IMR-90 (cell line): Measurements from ENCODE around the gene MOB3A. TPM values are rescaled to one million over a fixed set of nuclear protein-coding genes. Genes with fewer than 3 reads are reported as not detected.
A peak's percentile ranks its signal among the peaks of the same experiment; 100 is the strongest.

ENCODE experiments used
- ATAC-seq: fragments of 200-7000 bp; cut with Tn5 transposase; 2 replicates; pipeline ENCODE4 v1.9.1; 2020; ENCODE audit warnings: low read depth, mild to moderate bottlenecking, moderate library complexity
- BruUV-seq: library from RNA; stranded (reverse); fragments of 400-500 nt; replicated peaks from 2 replicates; lab custom pipeline; 2021; lab: Mats Ljungman, UMichigan
- CTCF ChIA-PET: fragments of 300-600 bp; formaldehyde crosslinking; extraction: SDS; loops from one replicate; lab custom pipeline; 2021; ENCODE audit warnings: antibody characterized with exemption; lab: Yijun Ruan, JAX
- POLR2A ChIA-PET: fragments of 300-600 bp; sonication (Branson Sonifier 250); formaldehyde crosslinking; loops from one replicate; lab custom pipeline; 2022; ENCODE audit warnings: antibody characterized with exemption; ENCODE audit not compliant: unreplicated experiment; lab: Charles Lee
- DNase-seq: peaks from one replicate; pipeline ENCODE4 v3.0.0; 2013
- H2AFZ ChIP-seq: replicated peaks from 2 replicates; pipeline ENCODE3; 2013; ENCODE audit warnings: low read length, mild to moderate bottlenecking; ENCODE audit not compliant: poor library complexity
- H2AK5ac ChIP-seq: 2 replicates; pipeline ENCODE4 v1.6.1; 2013; ENCODE audit warnings: low read depth, low read length, inconsistent platforms
- H2AK9ac ChIP-seq: replicated peaks from 2 replicates; pipeline ENCODE3; 2013; ENCODE audit warnings: mild to moderate bottlenecking, low read depth, low read length, moderate library complexity; ENCODE audit not compliant: poor library complexity
- H2BK120ac ChIP-seq: 2 replicates; pipeline ENCODE4 v1.6.1; 2013; ENCODE audit warnings: low read depth, low read length, inconsistent platforms
- H2BK15ac ChIP-seq: 3 replicates; pipeline ENCODE4 v1.6.1; 2013; ENCODE audit warnings: low read depth, low read length, inconsistent platforms
- H2BK20ac ChIP-seq: 2 replicates; pipeline ENCODE4 v1.6.1; 2013; ENCODE audit warnings: low read depth, mild to moderate bottlenecking, inconsistent platforms, low read length, moderate library complexity
- H2BK5ac ChIP-seq: 2 replicates; pipeline ENCODE4 v1.6.1; 2013; ENCODE audit warnings: mild to moderate bottlenecking, low read depth, low read length, inconsistent platforms; ENCODE audit not compliant: poor library complexity, severe bottlenecking
- H3K14ac ChIP-seq: replicated peaks from 2 replicates; pipeline ENCODE4 v1.6.1; 2013; ENCODE audit warnings: low read depth, low read length, inconsistent platforms
- H3K18ac ChIP-seq: 2 replicates; pipeline ENCODE4 v1.6.1; 2013; ENCODE audit warnings: low read depth, low read length, control low read depth
- H3K23ac ChIP-seq: 2 replicates; pipeline ENCODE4 v1.6.1; 2013; ENCODE audit warnings: low read depth, low read length, inconsistent platforms
- H3K27ac ChIP-seq: 2 replicates; pipeline ENCODE4 v1.5.1; 2013; ENCODE audit warnings: mild to moderate bottlenecking, control low read depth, low read length; ENCODE audit not compliant: insufficient read depth
- H3K27me3 ChIP-seq: 2 replicates; pipeline ENCODE4 v1.6.1; 2013; ENCODE audit warnings: low read length; ENCODE audit not compliant: control insufficient read depth, insufficient read depth
- H3K36me3 ChIP-seq: 2 replicates; pipeline ENCODE4 v1.6.1; 2013; ENCODE audit warnings: low read length, mixed read lengths; ENCODE audit not compliant: control insufficient read depth, insufficient read depth
- H3K4ac ChIP-seq: 2 replicates; pipeline ENCODE4 v1.6.1; 2013; ENCODE audit warnings: low read depth, low read length, inconsistent platforms
- H3K4me1 ChIP-seq: 2 replicates; pipeline ENCODE4 v1.6.1; 2013; ENCODE audit warnings: low read length, mixed read lengths; ENCODE audit not compliant: control insufficient read depth, insufficient read depth
- H3K4me2 ChIP-seq: 2 replicates; pipeline ENCODE4 v1.6.1; 2013; ENCODE audit warnings: low read depth, mild to moderate bottlenecking, control low read depth, low read length, moderate library complexity
- H3K4me3 ChIP-seq: 2 replicates; pipeline ENCODE4 v1.5.1; 2013; ENCODE audit warnings: low read depth, mild to moderate bottlenecking, control low read depth, low read length, moderate library complexity; ENCODE audit not compliant: insufficient read depth
- H3K56ac ChIP-seq: 2 replicates; pipeline ENCODE4 v1.6.1; 2013; ENCODE audit warnings: low read length, inconsistent platforms; ENCODE audit not compliant: insufficient read depth; ENCODE audit errors: extremely low read depth
- H3K79me1 ChIP-seq, 2 experiments: 2 replicates each; pipeline ENCODE4 v1.6.1; 2013; ENCODE audit warnings: low read length in 2 of 2, inconsistent platforms in 1 of 2, low read depth in 1 of 2
- H3K9ac ChIP-seq: 2 replicates; pipeline ENCODE4 v1.6.1; 2013; ENCODE audit warnings: low read depth, low read length, control low read depth
- H3K9me1 ChIP-seq: 2 replicates; pipeline ENCODE4 v1.6.1; 2013; ENCODE audit warnings: low read length, inconsistent platforms; ENCODE audit not compliant: insufficient read depth
- H3K9me3 ChIP-seq: 2 replicates; pipeline ENCODE4 v1.6.1; 2013; ENCODE audit warnings: low read length; ENCODE audit not compliant: control insufficient read depth, insufficient read depth
- H4K20me1 ChIP-seq: 2 replicates; pipeline ENCODE4 v1.6.1; 2013; ENCODE audit warnings: low read length, inconsistent platforms; ENCODE audit not compliant: insufficient read depth
- H4K5ac ChIP-seq: 2 replicates; pipeline ENCODE4 v1.6.1; 2013; ENCODE audit warnings: mild to moderate bottlenecking, low read depth, low read length, control low read depth
- H4K8ac ChIP-seq, 2 experiments: 2 replicates each; pipeline ENCODE4 v1.6.1; 2013; ENCODE audit warnings: low read depth in 2 of 2, low read length in 2 of 2, control low read depth in 1 of 2, inconsistent platforms in 1 of 2
- H4K91ac ChIP-seq: 2 replicates; pipeline ENCODE4 v1.6.1; 2013; ENCODE audit warnings: low read depth, low read length, inconsistent platforms; ENCODE audit not compliant: insufficient read depth
- BHLHE40 ChIP-seq: fragments of 150-350 bp; IDR thresholded peaks from 2 replicates; pipeline ENCODE4 v1.6.1; 2016; ENCODE audit warnings: mild to moderate bottlenecking, low read depth, low read length
- CEBPB ChIP-seq: IDR thresholded peaks from 2 replicates; pipeline ENCODE4 v1.6.1; 2012; ENCODE audit warnings: low read depth, low read length, improper control_type of control experiment
- CHD1 ChIP-seq: IDR thresholded peaks from 2 replicates; pipeline ENCODE4 v1.6.1; 2012; ENCODE audit warnings: low read depth, low read length, improper control_type of control experiment
- FOS ChIP-seq: fragments of 150-350 bp; IDR thresholded peaks from 2 replicates; pipeline ENCODE4 v1.6.1; 2016; ENCODE audit warnings: low read depth, low read length
- MAFK ChIP-seq: IDR thresholded peaks from 2 replicates; pipeline ENCODE4 v1.6.1; 2012; ENCODE audit warnings: low read depth, low read length, improper control_type of control experiment
- MAZ ChIP-seq: IDR thresholded peaks from 2 replicates; pipeline ENCODE4 v1.6.1; 2012; ENCODE audit warnings: low read depth, mild to moderate bottlenecking, low read length, improper control_type of control experiment, moderate library complexity, borderline replicate concordance
- MXI1 ChIP-seq: IDR thresholded peaks from 2 replicates; pipeline ENCODE4 v1.6.1; 2012; ENCODE audit warnings: low read depth, mild to moderate bottlenecking, low read length, moderate library complexity, borderline replicate concordance
- NFE2L2 ChIP-seq: fragments of 150-350 bp; IDR thresholded peaks from 2 replicates; pipeline ENCODE4 v1.6.1; 2016; ENCODE audit warnings: low read depth, mild to moderate bottlenecking, low read length
- POLR2A ChIP-seq: IDR thresholded peaks from 2 replicates; pipeline ENCODE4 v1.6.1; 2012; ENCODE audit warnings: mild to moderate bottlenecking, low read depth, low read length
- RAD21 ChIP-seq: IDR thresholded peaks from 2 replicates; pipeline ENCODE4 v1.6.1; 2012; ENCODE audit warnings: low read length, improper control_type of control experiment
- RCOR1 ChIP-seq: IDR thresholded peaks from 2 replicates; pipeline ENCODE4 v1.6.1; 2012; ENCODE audit warnings: mild to moderate bottlenecking, low read length, improper control_type of control experiment; ENCODE audit not compliant: insufficient replicate concordance
- RFX5 ChIP-seq: IDR thresholded peaks from 2 replicates; pipeline ENCODE4 v1.8.0; 2012; ENCODE audit warnings: low read depth, mild to moderate bottlenecking, low read length, moderate library complexity
- WGBS, 2 experiments: methylation state at CpG; one replicate each; pipeline versions ENCODE4 v1.1.5 to v1.1.7; 2013; ENCODE audit warnings: missing lambda C conversion rate in 2 of 2; ENCODE audit not compliant: insufficient read length in 1 of 2; ENCODE audit errors: extremely low coverage in 2 of 2; 5-methylcytosine and 5-hydroxymethylcytosine counted together
- dilution Hi-C: fragments of 300-500 bp; cut with HindIII; formaldehyde crosslinking; loops from one replicate; pipeline ENCODE4 v1.14.3; 2018; ENCODE audit warnings: low sequenced_read_pairs; ENCODE audit not compliant: unreplicated experiment
- in situ Hi-C: fragments of 300-500 bp; cut with MboI; formaldehyde crosslinking; loops from 3 replicates; pipeline ENCODE4 v1.14.3; 2019; ENCODE audit warnings: low sequenced_read_pairs, inconsistent platforms, mixed read lengths
- intact Hi-C: fragments of 100-400 bp; cut with micrococcal nuclease; formaldehyde crosslinking; loops from 2 replicates; pipeline ENCODE4 v1.10.0; 2022
- polyA plus RNA-seq, 3 experiments: library from polyadenylated mRNA; depleted of rRNA; stranded (reverse); fragments of >200 nt; gene quantifications; 2 replicates each; pipeline ENCODE4 v1.2.3, GENCODE V29; 2012; ENCODE audit warnings: low replicate concordance in 1 of 3
- total RNA-seq: library from RNA; depleted of rRNA; stranded (reverse); fragments of >200 nt; gene quantifications from 2 replicates; pipeline ENCODE4 v1.2.3, GENCODE V29; 2012
- TF ChIP-seq, protein P1 (sequence below): fragments of 150-350 bp; IDR thresholded peaks from 2 replicates; pipeline ENCODE4 v1.6.1; 2017; ENCODE audit warnings: mild to moderate bottlenecking, antibody characterized with exemption, low read length, low read depth
- TF ChIP-seq, protein P2 (sequence below): conservative IDR thresholded peaks from 2 replicates; pipeline ENCODE4 v1.5.1; 2012; ENCODE audit warnings: mild to moderate bottlenecking, low read depth, low read length, improper control_type of control experiment
- TF ChIP-seq, protein P3 (sequence below): fragments of 150-350 bp; IDR thresholded peaks from 2 replicates; pipeline ENCODE4 v1.6.1; 2016; ENCODE audit warnings: low read depth, mild to moderate bottlenecking, low read length, moderate library complexity, borderline replicate concordance

Gene MOB3A
- total and polyA plus RNA-seq, 2 of the 4 experiments (the other 2 are of a cell fraction): 9.3 to 26.5 TPM

DNA sequence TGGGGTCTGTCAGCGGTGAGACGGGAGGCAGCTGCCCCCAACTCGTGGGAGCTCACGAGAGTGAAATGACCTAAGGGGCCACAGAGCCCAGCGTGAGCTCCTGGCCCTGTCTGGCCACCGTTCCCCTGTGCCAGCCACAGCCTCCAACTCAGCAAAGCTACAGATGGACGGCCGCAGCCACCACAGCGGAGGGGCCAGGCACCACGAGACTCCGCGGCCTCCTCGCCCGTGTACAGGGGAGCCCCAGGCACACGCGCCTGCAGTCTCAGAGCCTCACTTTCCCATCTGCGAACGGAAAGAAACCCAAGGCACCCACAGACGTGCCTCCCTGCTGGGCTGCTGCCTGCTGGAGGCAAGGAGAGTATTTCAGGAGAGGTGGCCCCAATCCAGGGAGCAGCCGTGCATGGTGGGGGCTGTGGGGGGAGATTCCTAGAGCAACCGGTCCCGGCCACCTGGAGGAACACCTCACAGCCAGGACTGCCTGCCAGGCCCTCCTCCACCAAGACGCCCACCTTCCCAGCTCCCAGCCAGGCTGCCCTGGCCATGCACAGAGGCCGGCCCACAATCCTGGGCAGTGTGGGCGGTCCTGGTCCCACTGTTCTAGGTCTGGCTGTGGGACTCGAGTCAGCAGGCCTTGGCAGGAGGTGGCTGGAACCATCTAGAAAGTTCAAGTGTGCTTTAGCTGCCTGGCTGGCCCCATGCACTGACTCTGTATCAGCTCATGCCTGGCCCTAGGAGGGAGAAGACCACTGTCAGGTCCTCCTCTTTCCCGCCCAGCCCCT is 47.0 kb downstream of the MOB3A start:
- H2BK120ac ChIP-seq: no peak overlapping the region
- peaks cover 23% of the 10 kb centered on the region for H3K4me1 ChIP-seq
- peak overlapping the region; percentile 63 for H3K23ac ChIP-seq
- POLR2A ChIA-PET: no interaction called here
- 0 out of 2 replicates have a peak overlapping the region, but pooled peaks have one; percentile 70 for H2AK5ac ChIP-seq
- peak overlapping the region; percentile 75 for H3K4me3 ChIP-seq
- no peak overlapping the region for H2BK5ac ChIP-seq
- H3K27me3 ChIP-seq: no peaks in the 10 kb centered on the region
- no peaks in the 10 kb centered on the region for H3K9me3 ChIP-seq
- H3K9ac ChIP-seq: peak overlapping the region; percentile 22
- 62% methylated on average over 5 of the region's 27 CpGs; no CpG with 5 or more reads in 1 of the 2 experiments for WGBS, 2 experiments
- intact Hi-C loops (no loop called here), in situ Hi-C loops (no loop called here), dilution Hi-C loops (no loop called here)
- H2BK15ac ChIP-seq: no peak overlapping the region
- no peak overlapping the region for H3K18ac ChIP-seq
- H4K20me1 ChIP-seq: peaks cover 58% of the 10 kb centered on the region
- DNase-seq (no peak), ATAC-seq (no peak)
- H2AK9ac ChIP-seq: peak overlapping the region; percentile 97
- H4K91ac ChIP-seq: no peak overlapping the region
- peaks cover 22% of the 10 kb centered on the region; the same call in 1 of the 2 replicates for H3K36me3 ChIP-seq
- no TSS peak for BruUV-seq
- H2BK20ac ChIP-seq: no peak overlapping the region
- no peak overlapping the region for H4K8ac ChIP-seq
- no peak overlapping the region for H3K27ac ChIP-seq
- CTCF ChIA-PET: no interaction called here
- H3K56ac ChIP-seq: no peak overlapping the region
- peaks cover 4% of the 10 kb centered on the region for H3K9me1 ChIP-seq
- H4K5ac ChIP-seq: no peak overlapping the region
- 0 out of 2 replicates have a peak overlapping the region, but pooled peaks have one; percentile 41 for H3K14ac ChIP-seq
- H2AFZ ChIP-seq: peak overlapping the region; percentile 43
- H3K79me1 ChIP-seq: peaks cover 5 to 62% of the 10 kb centered on the region in 2 experiments; a peak in 3 of 4 replicates
- no peak for TF ChIP-seq RFX5
- TF ChIP-seq CEBPB: no peak
- no peak for TF ChIP-seq POLR2A
- TF ChIP-seq BHLHE40: no peak
- TF ChIP-seq, protein P1, sequence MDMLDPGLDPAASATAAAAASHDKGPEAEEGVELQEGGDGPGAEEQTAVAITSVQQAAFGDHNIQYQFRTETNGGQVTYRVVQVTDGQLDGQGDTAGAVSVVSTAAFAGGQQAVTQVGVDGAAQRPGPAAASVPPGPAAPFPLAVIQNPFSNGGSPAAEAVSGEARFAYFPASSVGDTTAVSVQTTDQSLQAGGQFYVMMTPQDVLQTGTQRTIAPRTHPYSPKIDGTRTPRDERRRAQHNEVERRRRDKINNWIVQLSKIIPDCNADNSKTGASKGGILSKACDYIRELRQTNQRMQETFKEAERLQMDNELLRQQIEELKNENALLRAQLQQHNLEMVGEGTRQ: no peak
- TF ChIP-seq RCOR1: no peak
- TF ChIP-seq CHD1: no peak
- no peak for TF ChIP-seq RAD21
- no peak for TF ChIP-seq MXI1
- no peak for TF ChIP-seq MAZ
- TF ChIP-seq FOS: no peak
- TF ChIP-seq, protein P2, sequence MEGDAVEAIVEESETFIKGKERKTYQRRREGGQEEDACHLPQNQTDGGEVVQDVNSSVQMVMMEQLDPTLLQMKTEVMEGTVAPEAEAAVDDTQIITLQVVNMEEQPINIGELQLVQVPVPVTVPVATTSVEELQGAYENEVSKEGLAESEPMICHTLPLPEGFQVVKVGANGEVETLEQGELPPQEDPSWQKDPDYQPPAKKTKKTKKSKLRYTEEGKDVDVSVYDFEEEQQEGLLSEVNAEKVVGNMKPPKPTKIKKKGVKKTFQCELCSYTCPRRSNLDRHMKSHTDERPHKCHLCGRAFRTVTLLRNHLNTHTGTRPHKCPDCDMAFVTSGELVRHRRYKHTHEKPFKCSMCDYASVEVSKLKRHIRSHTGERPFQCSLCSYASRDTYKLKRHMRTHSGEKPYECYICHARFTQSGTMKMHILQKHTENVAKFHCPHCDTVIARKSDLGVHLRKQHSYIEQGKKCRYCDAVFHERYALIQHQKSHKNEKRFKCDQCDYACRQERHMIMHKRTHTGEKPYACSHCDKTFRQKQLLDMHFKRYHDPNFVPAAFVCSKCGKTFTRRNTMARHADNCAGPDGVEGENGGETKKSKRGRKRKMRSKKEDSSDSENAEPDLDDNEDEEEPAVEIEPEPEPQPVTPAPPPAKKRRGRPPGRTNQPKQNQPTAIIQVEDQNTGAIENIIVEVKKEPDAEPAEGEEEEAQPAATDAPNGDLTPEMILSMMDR: no peak
- TF ChIP-seq, protein P3, sequence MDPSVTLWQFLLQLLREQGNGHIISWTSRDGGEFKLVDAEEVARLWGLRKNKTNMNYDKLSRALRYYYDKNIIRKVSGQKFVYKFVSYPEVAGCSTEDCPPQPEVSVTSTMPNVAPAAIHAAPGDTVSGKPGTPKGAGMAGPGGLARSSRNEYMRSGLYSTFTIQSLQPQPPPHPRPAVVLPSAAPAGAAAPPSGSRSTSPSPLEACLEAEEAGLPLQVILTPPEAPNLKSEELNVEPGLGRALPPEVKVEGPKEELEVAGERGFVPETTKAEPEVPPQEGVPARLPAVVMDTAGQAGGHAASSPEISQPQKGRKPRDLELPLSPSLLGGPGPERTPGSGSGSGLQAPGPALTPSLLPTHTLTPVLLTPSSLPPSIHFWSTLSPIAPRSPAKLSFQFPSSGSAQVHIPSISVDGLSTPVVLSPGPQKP: no peak
- no peak for TF ChIP-seq MAFK
- no peak for TF ChIP-seq NFE2L2
- no peak overlapping the region for H3K4ac ChIP-seq
- H3K4me2 ChIP-seq: peak overlapping the region; percentile 67
